Heart right ventricle (tissue), 16 donors: ENCODE measurements around the gene POC1B. TPM values are rescaled to one million over a fixed set of nuclear protein-coding genes. Genes with fewer than 3 reads are reported as not detected.

Experiments used
- ATAC-seq, 8 donors: fragments of 200-7000 bp; cut with Tn5 transposase; one replicate each; pipeline ENCODE4 v1.9.1; 2020; ENCODE audit warnings: mild to moderate bottlenecking in 8 of 8, moderate library complexity in 8 of 8, moderate number of reproducible peaks in 1 of 8
- DNase-seq, 2 donors: peaks; one replicate each; pipeline ENCODE4 v3.0.0-alpha.2; 2020
- H3K27ac ChIP-seq, 10 donors: fragments of 200-600 bp; sonication (generic) in 2 of 10; one replicate each; pipeline versions ENCODE4 v1.5.0 to v1.8.0; 2020 to 2022; ENCODE audit warnings: mild to moderate bottlenecking in 3 of 10
- H3K27me3 ChIP-seq, 7 donors: fragments of 200-600 bp; one replicate each; pipeline ENCODE4 v1.8.0; 2021 to 2022; ENCODE audit warnings: mild to moderate bottlenecking in 2 of 7
- H3K36me3 ChIP-seq, 9 donors: fragments of 200-600 bp; sonication (generic) in 1 of 9; one replicate each; pipeline versions ENCODE4 v1.5.0 to v1.8.0; 2020 to 2022; ENCODE audit warnings: mild to moderate bottlenecking in 2 of 9
- H3K4me1 ChIP-seq, 9 donors: fragments of 200-600 bp; sonication (generic) in 1 of 9; one replicate each; pipeline versions ENCODE4 v1.5.0 to v1.8.0; 2020 to 2022; ENCODE audit warnings: mild to moderate bottlenecking in 4 of 9
- H3K4me3 ChIP-seq, 10 donors: fragments of 200-600 bp; sonication (generic) in 2 of 10; one replicate each; pipeline versions ENCODE4 v1.5.0 to v1.8.0; 2020 to 2022; ENCODE audit warnings: mild to moderate bottlenecking in 7 of 10, moderate library complexity in 2 of 10
- H3K9me3 ChIP-seq, 11 donors: fragments of 200-600 bp in 10 of 11; sonication (generic) in 2 of 11; one replicate each; pipeline versions ENCODE4 v1.5.0 to v1.8.0; 2013 to 2022; ENCODE audit warnings: mild to moderate bottlenecking in 2 of 11, control low read depth in 1 of 11, moderate library complexity in 1 of 11
- CTCF ChIP-seq, 9 donors: fragments of 200-600 bp; sonication (generic) in 2 of 9; IDR thresholded peaks; one replicate each; pipeline versions ENCODE4 v1.5.0 to v1.8.0; 2021 to 2022; ENCODE audit warnings: antibody characterized with exemption in 9 of 9, mild to moderate bottlenecking in 5 of 9, moderate library complexity in 1 of 9
- WGBS, 2 donors: extraction: QIAGEN DNeasy Blood & Tissue Kit; methylation state at CpG; one replicate each; pipeline ENCODE4 v1.1.7; 2013; ENCODE audit warnings: inconsistent platforms in 1 of 2; 5-methylcytosine and 5-hydroxymethylcytosine counted together
- intact Hi-C, 10 donors: fragments of 100-400 bp; cut with DNase I; formaldehyde crosslinking; loops; one replicate each; pipeline versions ENCODE4 v1.11.1 to v1.14.2; 2022
- polyA plus RNA-seq, 2 donors: library from polyadenylated mRNA; stranded (reverse); fragments of 200-250 nt; gene quantifications; one replicate each; pipeline ENCODE4 v1.2.3, GENCODE V29; 2013
- total RNA-seq, 10 donors: library from RNA; stranded (reverse); fragmentation: NEBNext Ultra II Directional in 3 of 10; extraction: Animal tissue kit (Norgen Biotek cat#: 25700) in 3 of 10; gene quantifications; one replicate each; pipeline versions ENCODE4 v1.2.1 to v1.2.4, GENCODE V29; 2021 to 2023
- donor health status: Arrhythmogenic right ventricular cardiomyopathy.
- donor health status: ischemic (EF 13 %, LVEDD 7.1; RV severe dilation, severe dysfunction).
- donor health status: healthy with polysubstance abuse.
- donor health status: DM: no; HTN: yes; CAD: no.
- donor health status: DM: no; HTN: no; CAD: no.
- donor health status: ischemic (EF 25% LVEDD 6.9; RV normal size, moderate dysfunction).
- donor health status: ischemic (EF 25% LVEDD 5.7; RV mildly dilated, moderate dysfunction).
- donor health status: healthy.
- donor health status: DM: yes; HTN: yes; CAD: no.
- donor health status: Ischemic cardiomyopathy.
- donor health status: ischemic (EF 35%, LVEDD 5.7; RV mildly dilated, moderate dysfunction).
- donor health status: nonischemic (EF 11% LVEDD 7.7; RV severe dilation, severe dysfunction).
- donor health status: DM: yes; HTN: yes; CAD: no.
- donor health status: PGD.
- donor health status: ischemic (EF 29% LVEDD 5.4; RV normal size, mild dysfunction).
- donor health status: nonischemic (EF 23%, LVEDD 6.1; RV moderate dilation, normal function).

The POC1B gene
- total and polyA plus RNA-seq, 12 donors = 4.8 to 10.4 (median 8.0) TPM

- Histone ChIP-seq H3K36me3 (peaks cover 0 to 10% (median 0%) of the 10 kb centered on the region in 9 donors), H3K27ac (peak within 1 kb of the TSS; percentile 82 to 95 (median 92)), H3K4me1 (peaks cover 2 to 56% (median 44%) of the 10 kb centered on the region in 9 donors), H3K4me3 (peak within 1 kb of the TSS; percentile 71 to 97 (median 92)), H3K27me3 (no peaks in the 10 kb centered on the region), H3K9me3 (no peaks in the 10 kb centered on the region)
- peak; percentile 92 to 96 (median 94) for ATAC-seq
- DNase-seq = peak; percentile 83 to 90
- WGBS, 2 donors = 0 to 1% methylated on average over 43 of the region's 43 CpGs
- TF ChIP-seq CTCF (IDR thresholded peaks at IDR 0.05) = peak; percentile 54 to 81 (median 69)
- intact Hi-C loops = loop anchor here in 9 of 10 donors (1.0 to 10.0 kb wide), 13 partner anchors 50 to 510 kb away; partner anchors contain the start of gene DUSP6 (in 4 of the 9)
These were observed 1.1 kb downstream of the POC1B start, which contains the start of gene GALNT4 for GRCh38 chr12:89524541-89525304. Gene GALNT4, minus strand, starts transcription at chr12:89524796. Its CDS starts 247 bp downstream, at chr12:89524549.

- no peak for TF ChIP-seq CTCF (IDR thresholded peaks at IDR 0.05)
- intact Hi-C loops = loop anchor here in 8 of 10 donors (1.0 to 10.0 kb wide), 10 partner anchors 49 to 509 kb away; partner anchors contain the start of gene DUSP6 (in 3 of the 8)
- WGBS, 2 donors = 23 to 25% methylated on average over 21 of the region's 21 CpGs
- DNase-seq (no peak), ATAC-seq (no peak)
- H3K4me1 ChIP-seq = peaks cover 2 to 51% (median 44%) of the 10 kb centered on the region in 9 donors
- H3K9me3 ChIP-seq = no peaks in the 10 kb centered on the region
- H3K4me3 ChIP-seq = peak overlapping the region; percentile 71 to 97 (median 92)
- no peaks in the 10 kb centered on the region for H3K27me3 ChIP-seq
- peak overlapping the region; percentile 82 to 95 (median 92) for H3K27ac ChIP-seq
- peaks cover 0 to 10% (median 0%) of the 10 kb centered on the region in 9 donors for H3K36me3 ChIP-seq
These were observed 1.9 kb downstream of the POC1B start for GRCh38 chr12:89523843-89524540.

GRCh38 chr12:89523393-89523792 is 2.5 kb downstream of the POC1B start:
- 85 to 87% methylated on average over 8 of the region's 8 CpGs for WGBS, 2 donors
- Histone ChIP-seq H3K27ac (no peak overlapping the region), H3K4me3 (peak overlapping the region; percentile 71 to 97 (median 92)), H3K9me3 (no peaks in the 10 kb centered on the region), H3K27me3 (no peaks in the 10 kb centered on the region), H3K36me3 (peaks cover 0 to 10% (median 0%) of the 10 kb centered on the region in 9 donors), H3K4me1 (peaks cover 2 to 51% (median 44%) of the 10 kb centered on the region in 9 donors)
- no peak for TF ChIP-seq CTCF (IDR thresholded peaks at IDR 0.05)
- intact Hi-C loops = loop anchor here in 6 of 10 donors (5.0 to 10.0 kb wide), 5 partner anchors 49 to 509 kb away; partner anchors contain the start of gene DUSP6 (in 3 of the 6)
- DNase-seq (no peak), ATAC-seq (no peak)
